Measurements from ENCODE around the gene LAIR1.

LAIR1 gene

DNA sequence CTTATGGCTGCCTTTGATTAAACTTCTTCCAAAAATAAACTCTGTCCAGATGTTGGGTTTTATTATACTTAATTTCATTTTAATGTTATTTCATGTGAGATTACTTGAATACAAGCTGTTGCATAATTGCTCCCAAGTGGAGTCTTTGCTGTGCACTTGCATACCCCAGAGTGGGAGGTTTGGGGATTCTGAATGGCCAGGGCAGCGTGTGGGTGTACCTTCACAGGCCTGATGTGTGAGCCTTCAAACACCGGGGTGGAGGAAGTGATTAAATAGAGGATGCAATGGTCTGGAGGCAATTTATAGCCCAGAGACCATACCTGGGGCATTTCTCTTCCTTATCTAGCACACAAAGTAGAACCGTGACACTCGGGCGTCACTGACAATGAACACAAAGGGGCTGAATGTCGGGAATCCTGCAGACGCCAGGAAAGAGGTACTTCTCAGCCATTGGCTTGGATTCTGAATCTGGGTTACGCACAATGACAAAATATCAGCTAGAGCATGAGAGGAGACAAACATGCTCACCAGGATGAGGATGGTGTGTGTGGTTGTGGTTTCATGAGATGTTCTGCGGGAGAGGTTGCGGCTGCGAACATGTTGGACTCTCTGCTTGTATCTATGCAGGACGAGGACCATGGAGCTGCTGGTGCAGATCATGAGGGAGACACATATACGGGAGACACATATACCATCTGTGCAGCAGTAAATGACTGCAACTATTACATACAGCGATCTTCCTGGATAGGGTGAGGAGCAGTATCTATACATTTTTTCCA lies 44.6 kb downstream of the LAIR1 start:
- TF ChIP-seq, protein P1, sequence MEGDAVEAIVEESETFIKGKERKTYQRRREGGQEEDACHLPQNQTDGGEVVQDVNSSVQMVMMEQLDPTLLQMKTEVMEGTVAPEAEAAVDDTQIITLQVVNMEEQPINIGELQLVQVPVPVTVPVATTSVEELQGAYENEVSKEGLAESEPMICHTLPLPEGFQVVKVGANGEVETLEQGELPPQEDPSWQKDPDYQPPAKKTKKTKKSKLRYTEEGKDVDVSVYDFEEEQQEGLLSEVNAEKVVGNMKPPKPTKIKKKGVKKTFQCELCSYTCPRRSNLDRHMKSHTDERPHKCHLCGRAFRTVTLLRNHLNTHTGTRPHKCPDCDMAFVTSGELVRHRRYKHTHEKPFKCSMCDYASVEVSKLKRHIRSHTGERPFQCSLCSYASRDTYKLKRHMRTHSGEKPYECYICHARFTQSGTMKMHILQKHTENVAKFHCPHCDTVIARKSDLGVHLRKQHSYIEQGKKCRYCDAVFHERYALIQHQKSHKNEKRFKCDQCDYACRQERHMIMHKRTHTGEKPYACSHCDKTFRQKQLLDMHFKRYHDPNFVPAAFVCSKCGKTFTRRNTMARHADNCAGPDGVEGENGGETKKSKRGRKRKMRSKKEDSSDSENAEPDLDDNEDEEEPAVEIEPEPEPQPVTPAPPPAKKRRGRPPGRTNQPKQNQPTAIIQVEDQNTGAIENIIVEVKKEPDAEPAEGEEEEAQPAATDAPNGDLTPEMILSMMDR (IDR thresholded peaks at IDR 0.05; ENCODE audit: low read depth, low read length): no peak

DNA sequence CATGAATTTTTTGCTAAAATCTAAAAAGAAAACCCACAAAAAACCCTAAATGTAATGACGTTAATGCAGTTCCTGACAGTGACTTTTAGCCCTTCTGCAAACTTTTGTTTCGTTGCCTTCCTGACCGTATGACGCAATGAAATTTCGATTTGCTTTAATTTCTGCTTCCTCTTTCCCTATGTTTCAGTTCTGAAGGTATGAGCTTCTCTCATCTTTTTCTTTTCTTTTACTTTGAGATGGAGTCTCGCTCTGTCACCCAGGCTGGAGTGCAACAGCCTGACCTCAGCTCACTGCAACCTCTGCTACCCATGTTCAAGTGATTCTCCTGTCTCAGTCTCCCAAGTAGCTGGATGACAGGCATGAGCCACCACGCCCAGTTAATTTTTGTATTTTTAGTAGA lies 45.7 kb downstream of the LAIR1 start:
- TF ChIP-seq, protein P1 (IDR thresholded peaks at IDR 0.05; ENCODE audit: low read depth, low read length): no peak
- H3K4me3 ChIP-seq (ENCODE audit: low read depth, low read length): no peak overlapping the region

More for the DNA sequence above, 44.6 kb downstream of the LAIR1 start:
- no peak overlapping the region for H3K4me3 ChIP-seq (ENCODE audit: low read depth, low read length)

- no peak overlapping the region for H3K4me3 ChIP-seq (ENCODE audit: low read depth, low read length)
- TF ChIP-seq, protein P1 (IDR thresholded peaks at IDR 0.05; ENCODE audit: low read depth, low read length): no peak
These were observed 46.8 kb downstream of the LAIR1 start for GRCh38 chr19:54317965-54318240.

GRCh38 chr19:54317108-54317964 lies 47.4 kb downstream of the LAIR1 start:
- TF ChIP-seq, protein P1 (IDR thresholded peaks at IDR 0.05; ENCODE audit: low read depth, low read length): no peak
- H3K4me3 ChIP-seq (ENCODE audit: low read depth, low read length): no peak overlapping the region

DNA sequence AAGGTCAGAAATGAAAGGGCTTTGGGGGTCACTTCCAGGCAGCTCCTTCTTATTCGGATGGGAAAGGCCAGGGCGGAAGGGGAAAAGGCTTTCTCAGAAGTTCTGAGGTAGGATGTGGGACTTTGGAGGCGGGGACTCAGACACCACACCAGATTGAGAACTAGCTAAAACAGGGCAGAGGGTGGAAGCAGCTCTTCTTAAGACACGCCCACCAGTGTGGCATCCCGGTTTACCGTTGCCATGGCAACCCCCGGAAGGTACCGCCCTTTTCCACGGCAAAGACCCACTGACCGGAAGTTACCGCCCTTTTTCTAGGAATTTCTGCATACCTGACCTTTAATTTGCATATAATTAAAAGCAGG lies 48.0 kb downstream of the LAIR1 start:
- TF ChIP-seq, protein P1 (IDR thresholded peaks at IDR 0.05; ENCODE audit: low read depth, low read length): no peak
- no peak overlapping the region for H3K4me3 ChIP-seq (ENCODE audit: low read depth, low read length)

- no peak overlapping the region for H3K4me3 ChIP-seq (ENCODE audit: low read depth, low read length)
- TF ChIP-seq, protein P1 (IDR thresholded peaks at IDR 0.05; ENCODE audit: low read depth, low read length): no peak
These were observed 48.8 kb downstream of the LAIR1 start for GRCh38 chr19:54315956-54316355.
